RWPE1 (cell line): Measurements from ENCODE around the gene DCP2.

Experiments used
- CTCF ChIA-PET: fragments of 350-600 bp; sonication (Branson Sonifier 250); formaldehyde crosslinking; extraction: SDS; loops from one replicate; lab custom pipeline; 2021; lab: Yijun Ruan, JAX
- POLR2A ChIA-PET: fragments of 400-600 bp; formaldehyde crosslinking; extraction: SDS; loops from one replicate; lab custom pipeline; 2020; ENCODE audit warnings: antibody characterized with exemption; ENCODE audit not compliant: low non-redundant PET; lab: Yijun Ruan, JAX
- DNase-seq: peaks from one replicate; pipeline ENCODE4 v3.0.0; 2012; ENCODE audit warnings: low spot score
- H3K27ac ChIP-seq: fragments of 450-650 bp; 2 replicates; pipeline ENCODE4 v1.5.1; 2017
- CTCF ChIP-seq: fragments of 450-650 bp; conservative IDR thresholded peaks from 2 replicates; pipeline ENCODE4 v1.5.1; 2017; ENCODE audit warnings: low read depth, mild to moderate bottlenecking

DCP2 gene

DNA sequence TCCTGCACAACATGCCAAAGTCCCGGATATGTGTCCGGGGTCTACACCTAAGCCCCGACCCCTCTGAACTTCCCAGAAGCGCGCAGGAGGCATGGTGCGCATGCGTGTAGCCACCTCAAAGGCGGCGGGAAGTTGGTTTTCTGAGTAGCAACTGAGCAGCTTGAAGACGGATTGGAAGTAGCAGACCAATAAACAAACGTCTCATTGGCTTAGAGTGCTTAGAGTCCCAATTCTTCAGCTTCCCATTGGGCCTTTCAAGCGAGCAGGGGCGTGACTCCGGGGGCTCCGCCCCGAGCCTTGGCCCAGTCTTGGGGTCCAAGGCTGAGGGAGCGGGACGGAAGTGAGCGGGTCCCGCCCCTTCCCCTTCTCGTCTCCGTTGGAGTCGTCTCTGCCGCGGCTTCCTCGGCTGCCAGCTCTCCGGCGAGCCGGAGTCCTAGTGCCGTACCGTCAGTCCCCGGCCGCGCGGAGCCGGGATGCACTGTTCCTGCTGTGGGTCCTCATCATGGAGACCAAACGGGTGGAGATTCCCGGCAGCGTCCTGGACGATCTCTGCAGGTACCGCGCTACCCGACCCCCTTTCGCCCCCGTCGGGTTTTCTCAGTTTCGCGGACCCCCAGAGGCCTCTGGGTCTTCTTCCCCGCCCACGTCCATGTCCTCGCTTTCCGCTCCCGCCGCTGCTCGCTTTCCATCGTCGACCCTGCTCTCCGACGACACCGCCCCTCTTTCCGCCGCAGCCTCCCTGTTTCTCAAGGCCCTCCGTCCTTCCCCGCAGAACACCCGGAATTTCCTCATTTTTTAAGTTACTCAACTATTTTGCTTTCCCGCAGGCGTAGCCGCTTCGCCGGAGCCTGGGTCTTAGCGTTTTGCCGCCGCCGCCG, at the start of gene DCP2:
Gene DCP2, plus strand, starts transcription at position 367 of the 878 bp plus-strand sequence. Its CDS starts 136 bp downstream, at position 503.
- ChIA-PET CTCF (interaction anchor here (0.6 to 1.3 kb wide), 3 partner anchors 50 to 533 kb away, joined by 3 to 6 read pairs (median 3); no protein-coding TSS in a partner anchor), POLR2A (interaction anchor here (0.5 to 1.3 kb wide), 4 partner anchors 15 to 55 kb away, joined by 3 to 7 read pairs (median 4); partner anchors contain the start of gene REEP5)
- DNase-seq, result peak; percentile 100
- TF ChIP-seq CTCF, result no peak
- peak within 1 kb of the TSS; percentile 96 for H3K27ac ChIP-seq

- TF ChIP-seq CTCF, result no peak
- ChIA-PET POLR2A (no interaction called here), CTCF (interaction anchor here (0.6 kb wide), 1 partner anchor 557 kb away, joined by 4 read pairs; no protein-coding TSS in a partner anchor)
- H3K27ac ChIP-seq, result no peak overlapping the region
- DNase-seq, result no peak
Observed at GRCh38 chr5:112929336-112930081, 47.1 kb upstream of the DCP2 start.

DNA sequence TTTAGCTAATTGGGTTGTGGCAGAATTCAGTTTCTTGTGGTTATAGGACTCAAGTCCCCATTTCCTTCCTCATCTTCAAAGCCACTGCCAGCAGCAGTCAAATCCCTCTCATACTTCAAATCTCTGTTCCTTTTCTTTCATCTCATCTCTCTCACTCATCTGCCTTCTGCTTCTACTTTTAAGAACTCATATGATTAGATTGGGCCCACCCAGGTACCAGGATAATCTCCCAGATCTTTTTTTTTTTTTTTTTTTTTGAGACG, 46.6 kb upstream of the DCP2 start:
- TF ChIP-seq CTCF, result no peak
- H3K27ac ChIP-seq, result no peak overlapping the region
- ChIA-PET POLR2A (no interaction called here), CTCF (interaction anchor here (0.6 kb wide), 2 partner anchors 542 to 557 kb away, joined by 3 to 4 read pairs; no protein-coding TSS in a partner anchor)
- no peak for DNase-seq

- no peak for DNase-seq
- CTCF ChIA-PET, result interaction anchor here (0.8 kb wide), 1 partner anchor 144 kb away, joined by 3 read pairs; no protein-coding TSS in a partner anchor
- no peak overlapping the region for H3K27ac ChIP-seq
- POLR2A ChIA-PET, result no interaction called here
- no peak for TF ChIP-seq CTCF
Observed at GRCh38 chr5:112931473-112931872, 45.1 kb upstream of the DCP2 start.

DNA sequence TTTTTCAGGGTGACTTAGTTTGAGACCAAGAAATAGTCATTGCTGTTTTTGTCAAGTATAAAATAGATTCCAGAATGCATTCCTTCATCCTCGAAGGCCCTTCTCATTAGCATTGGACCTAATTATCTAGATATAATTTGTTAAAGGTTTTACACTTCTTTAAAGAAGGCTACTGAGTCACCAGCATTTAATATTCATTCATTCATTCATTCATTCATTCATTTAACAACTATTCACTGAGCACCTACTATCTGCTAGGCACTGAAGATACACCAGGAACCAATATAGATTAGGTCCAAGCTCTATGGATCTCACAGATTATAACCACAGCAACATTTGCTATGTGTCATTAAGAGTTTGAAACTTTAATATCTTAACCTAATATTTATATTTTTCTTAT, 43.5 kb upstream of the DCP2 start:
- CTCF ChIA-PET, result no interaction called here
- no peak for TF ChIP-seq CTCF
- POLR2A ChIA-PET, result no interaction called here
- H3K27ac ChIP-seq, result no peak overlapping the region
- DNase-seq, result no peak

- ChIA-PET CTCF (no interaction called here), POLR2A (no interaction called here)
- TF ChIP-seq CTCF, result no peak
- no peak for DNase-seq
- H3K27ac ChIP-seq, result no peak overlapping the region
Observed at GRCh38 chr5:112933651-112934365, 42.8 kb upstream of the DCP2 start.
